Neuron (in vitro differentiated cells): ENCODE measurements around the gene BPIFA1.

ENCODE experiments used
- H2AFZ ChIP-seq: one replicate; pipeline ENCODE4 v1.6.1; 2013; ENCODE audit warnings: low read depth, mild to moderate bottlenecking, inconsistent platforms, low read length, moderate library complexity
- H3K27me3 ChIP-seq: one replicate; pipeline ENCODE4 v1.6.1; 2013; ENCODE audit warnings: low read length; ENCODE audit not compliant: insufficient read depth
- H3K36me3 ChIP-seq: one replicate; pipeline ENCODE4 v1.6.1; 2013; ENCODE audit warnings: low read length; ENCODE audit not compliant: insufficient read depth
- H3K4me1 ChIP-seq: one replicate; pipeline ENCODE4 v1.6.1; 2013; ENCODE audit warnings: low read length; ENCODE audit not compliant: insufficient read depth
- H3K4me3 ChIP-seq: 2 replicates; pipeline ENCODE4 v1.5.1; 2013; ENCODE audit warnings: mild to moderate bottlenecking, low read length, moderate library complexity
- H3K9me3 ChIP-seq: one replicate; pipeline ENCODE4 v1.6.1; 2013; ENCODE audit warnings: low read length

BPIFA1 gene

DNA sequence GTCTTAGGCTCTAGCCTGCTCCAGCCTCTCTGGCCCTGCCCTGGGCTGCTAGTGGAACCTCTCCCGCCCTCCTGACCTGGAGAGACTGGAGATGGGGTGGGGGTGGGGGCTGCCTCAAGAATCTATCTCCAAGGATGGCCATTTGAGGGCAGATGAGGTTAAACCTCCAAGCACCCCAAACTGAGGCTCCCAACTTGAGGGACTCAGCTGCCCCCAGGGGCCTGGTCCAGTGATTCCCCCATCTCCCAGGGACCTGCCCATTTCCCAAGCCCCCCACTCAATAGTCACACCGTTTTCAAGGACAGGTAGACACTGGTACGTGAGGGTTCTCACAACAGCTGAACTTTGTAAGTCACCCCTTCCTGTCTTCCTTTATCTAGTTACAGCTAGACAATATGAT lies 40.1 kb downstream of the BPIFA1 start:
- H3K36me3 ChIP-seq = no peaks in the 10 kb centered on the region
- H3K4me3 ChIP-seq = no peak overlapping the region
- H2AFZ ChIP-seq = no peak overlapping the region
- H3K9me3 ChIP-seq = no peaks in the 10 kb centered on the region
- H3K4me1 ChIP-seq = no peaks in the 10 kb centered on the region
- peaks cover 22% of the 10 kb centered on the region for H3K27me3 ChIP-seq

DNA sequence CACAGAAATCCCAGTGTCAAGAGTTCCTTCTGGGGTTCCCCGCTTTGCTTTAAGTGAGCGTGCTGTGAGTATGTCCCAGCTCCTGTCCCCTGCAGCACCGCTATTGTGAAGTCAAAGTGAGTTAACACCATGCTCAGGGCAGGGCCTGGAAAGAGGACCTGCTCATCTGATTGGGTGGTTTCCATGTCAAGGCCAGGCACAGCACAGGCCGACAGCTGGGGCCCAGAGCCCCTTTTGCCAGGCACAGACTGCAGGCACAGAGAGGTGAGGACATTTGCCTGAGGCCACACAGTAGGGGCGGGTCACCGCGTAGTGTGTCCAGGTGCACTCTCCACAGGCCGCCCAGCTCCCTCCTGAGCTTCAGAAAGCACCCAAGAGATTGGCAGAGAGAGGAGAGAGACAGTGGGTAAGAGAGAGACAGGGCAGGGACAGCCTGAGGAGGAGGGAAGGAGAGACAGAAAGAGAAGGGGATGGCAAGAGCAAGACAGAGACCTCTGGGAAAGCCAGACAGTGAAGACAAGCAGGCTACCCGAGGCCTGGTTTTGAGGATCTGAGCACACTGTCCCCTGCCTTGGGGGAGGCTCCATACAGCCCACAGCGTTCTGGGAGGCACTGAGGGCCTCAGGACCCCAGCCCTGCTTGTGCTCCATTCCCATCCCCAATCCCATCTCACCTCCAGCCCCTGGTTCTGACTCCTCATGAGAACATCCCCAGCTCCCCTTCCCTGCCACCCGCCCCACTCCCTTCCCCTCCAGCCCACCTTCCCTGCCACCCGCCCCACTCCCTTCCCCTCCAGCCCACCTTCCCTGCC lies 40.7 kb downstream of the BPIFA1 start:
- Histone ChIP-seq H3K27me3 (peaks cover 22% of the 10 kb centered on the region), H3K4me1 (no peaks in the 10 kb centered on the region), H3K36me3 (no peaks in the 10 kb centered on the region), H3K9me3 (no peaks in the 10 kb centered on the region), H3K4me3 (no peak overlapping the region), H2AFZ (no peak overlapping the region)

DNA sequence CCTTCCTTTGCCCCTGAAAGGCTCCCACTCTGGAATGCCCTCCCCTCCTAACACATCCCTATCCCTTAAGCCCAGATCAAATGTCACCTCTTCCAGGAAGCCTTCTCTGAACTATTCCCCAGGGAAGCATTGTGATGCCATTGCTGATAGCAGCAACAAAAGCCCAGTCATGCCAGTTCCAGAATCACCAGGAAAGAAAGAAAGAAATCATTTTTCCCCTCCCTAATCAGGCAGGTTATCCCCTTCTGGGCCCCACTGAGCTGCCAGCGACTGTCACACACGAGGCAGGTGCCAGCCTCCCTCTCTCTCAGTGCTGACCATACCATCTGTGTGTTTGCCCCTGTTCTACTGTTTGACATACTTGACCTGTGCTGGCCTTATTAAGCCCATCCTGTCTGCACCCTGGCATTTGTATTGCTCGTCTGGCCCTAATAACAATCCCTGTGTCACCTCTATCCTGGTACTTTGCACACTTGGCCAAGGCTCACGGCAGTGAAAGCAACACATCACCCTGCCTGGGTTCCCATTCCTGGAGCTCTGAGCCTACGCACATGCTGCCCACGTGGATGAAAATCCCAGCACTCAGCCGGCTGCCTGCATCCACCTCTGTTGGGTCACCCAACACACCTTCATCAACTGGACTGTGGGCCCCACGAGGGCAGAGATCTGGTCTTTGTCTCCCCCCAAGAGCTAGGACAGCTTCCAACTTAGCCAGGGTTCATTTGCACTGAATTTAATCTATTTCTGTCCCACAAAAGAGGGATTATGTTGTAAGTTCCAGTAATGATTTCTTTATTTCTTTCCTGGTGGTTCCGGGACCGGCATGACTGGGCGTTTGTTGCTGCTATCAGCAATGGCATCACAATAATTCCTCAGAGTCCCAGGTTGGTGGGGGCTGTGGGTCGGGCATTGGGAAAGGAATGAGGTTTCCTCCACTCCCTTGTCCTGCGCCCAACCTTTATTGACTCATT lies 42.0 kb downstream of the BPIFA1 start:
- Histone ChIP-seq H3K9me3 (no peaks in the 10 kb centered on the region), H3K27me3 (peaks cover 22% of the 10 kb centered on the region), H2AFZ (no peak overlapping the region), H3K4me1 (no peaks in the 10 kb centered on the region), H3K4me3 (no peak overlapping the region), H3K36me3 (no peaks in the 10 kb centered on the region)

DNA sequence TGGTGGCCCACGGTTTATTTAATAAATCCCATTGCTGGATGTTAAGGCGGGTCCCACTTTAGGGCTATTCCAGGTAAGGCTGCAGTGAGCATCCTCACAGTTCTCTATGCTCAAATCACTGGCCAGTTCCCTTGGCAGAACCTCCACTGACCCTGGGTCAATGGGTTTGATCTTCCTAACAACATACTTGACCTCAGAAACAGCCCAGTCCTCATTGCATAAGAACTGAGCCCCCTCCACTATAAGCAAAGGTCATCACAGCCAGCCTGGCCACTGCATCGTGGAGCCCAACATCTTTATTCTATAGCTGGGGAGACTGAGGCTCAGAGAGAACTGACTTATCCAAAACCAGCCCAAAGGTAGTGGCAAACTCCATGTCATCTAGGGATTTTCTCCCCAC lies 42.9 kb downstream of the BPIFA1 start:
- Histone ChIP-seq H3K27me3 (peaks cover 19% of the 10 kb centered on the region), H3K4me3 (no peak overlapping the region), H3K36me3 (no peaks in the 10 kb centered on the region), H2AFZ (no peak overlapping the region), H3K9me3 (no peaks in the 10 kb centered on the region), H3K4me1 (no peaks in the 10 kb centered on the region)

DNA sequence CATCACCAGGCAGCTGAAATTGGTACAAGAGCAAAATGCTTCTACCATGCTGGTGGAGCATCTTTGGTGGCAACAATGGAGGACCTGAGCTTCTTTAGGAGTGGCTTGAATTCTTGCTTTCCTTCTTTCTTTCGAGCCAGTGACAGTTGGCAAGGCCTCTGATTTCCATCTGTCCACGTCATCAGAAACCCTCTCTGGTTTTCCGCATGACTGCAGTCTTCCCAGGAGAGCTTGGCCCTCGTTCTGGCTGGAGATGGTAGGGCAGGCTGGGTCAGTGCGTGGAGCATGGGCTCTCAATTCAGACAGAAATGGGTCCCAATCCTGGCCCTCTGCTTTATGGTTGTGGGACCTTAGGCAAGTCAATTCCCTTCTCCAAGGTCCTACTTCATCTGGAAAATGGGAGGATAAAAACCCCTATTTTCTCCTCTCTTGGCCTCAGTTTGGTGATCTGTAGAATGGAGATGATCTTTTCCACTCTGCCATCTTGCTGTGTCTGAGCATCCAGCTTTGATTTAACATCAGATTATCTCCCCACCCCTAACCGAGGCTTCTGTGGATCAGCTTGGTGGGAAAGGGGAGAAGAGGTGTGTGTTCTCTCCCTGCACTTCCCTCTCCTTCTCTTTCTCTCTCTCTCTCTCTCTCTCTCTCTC lies 43.6 kb downstream of the BPIFA1 start:
- Histone ChIP-seq H3K36me3 (no peaks in the 10 kb centered on the region), H3K27me3 (peaks cover 17% of the 10 kb centered on the region), H3K4me3 (no peak overlapping the region), H3K4me1 (no peaks in the 10 kb centered on the region), H2AFZ (no peak overlapping the region), H3K9me3 (no peaks in the 10 kb centered on the region)

DNA sequence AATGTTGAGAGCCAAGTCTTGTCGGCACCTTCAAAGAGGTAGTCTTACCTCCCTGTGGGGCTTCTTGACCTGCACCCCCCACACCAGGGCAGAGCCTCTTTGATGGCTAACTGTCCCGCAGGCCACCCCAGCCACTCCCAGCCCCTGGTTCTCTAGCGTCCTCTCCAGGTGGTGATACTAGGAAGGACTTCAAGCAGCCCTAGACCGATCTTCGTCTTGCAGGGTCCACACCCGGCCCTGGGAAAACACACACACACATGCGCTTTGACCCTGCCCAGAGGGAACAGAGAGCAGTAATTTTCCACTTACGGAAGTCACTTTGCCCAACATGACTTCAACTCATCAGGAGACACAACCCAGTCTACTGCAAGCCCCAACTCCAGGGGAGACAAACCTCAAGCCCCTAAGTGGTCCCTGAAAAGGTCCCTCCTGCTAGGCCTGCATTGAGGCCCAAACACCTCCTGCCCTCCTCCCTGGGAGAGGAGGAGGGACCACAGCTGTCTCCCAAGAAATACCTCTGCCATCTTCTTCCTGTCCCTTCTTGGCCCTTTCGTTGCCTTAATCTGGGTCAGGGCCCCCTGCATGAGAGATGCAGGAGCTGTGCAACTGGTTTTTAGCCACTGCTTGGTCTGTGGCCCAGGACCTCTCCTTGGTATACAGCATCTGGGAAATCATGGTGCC lies 44.3 kb downstream of the BPIFA1 start:
- Histone ChIP-seq H3K36me3 (no peaks in the 10 kb centered on the region), H3K4me1 (no peaks in the 10 kb centered on the region), H2AFZ (no peak overlapping the region), H3K27me3 (peaks cover 17% of the 10 kb centered on the region), H3K9me3 (no peaks in the 10 kb centered on the region), H3K4me3 (no peak overlapping the region)

DNA sequence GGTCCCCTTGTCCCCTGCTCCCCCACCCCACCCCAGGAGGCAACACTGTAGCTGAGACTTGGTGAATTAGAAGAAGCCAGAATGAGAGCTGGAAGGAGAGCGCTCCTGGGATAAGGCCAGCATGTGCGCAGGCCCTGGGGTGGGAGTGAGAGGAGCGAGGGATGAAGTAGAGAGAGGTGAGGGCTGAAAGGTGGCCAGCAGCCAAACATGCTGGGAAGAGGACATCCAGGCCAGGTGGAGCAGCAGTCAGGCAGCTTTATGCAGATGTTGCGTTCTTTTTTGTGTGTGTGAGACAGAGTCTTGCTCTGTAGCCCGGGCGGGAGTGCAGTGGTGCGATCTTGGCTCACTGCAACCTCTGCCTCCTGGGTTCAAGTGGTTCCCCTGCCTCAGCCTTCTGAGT lies 45.0 kb downstream of the BPIFA1 start:
- H3K4me1 ChIP-seq = no peaks in the 10 kb centered on the region
- H3K4me3 ChIP-seq = no peak overlapping the region
- H2AFZ ChIP-seq = no peak overlapping the region
- H3K36me3 ChIP-seq = no peaks in the 10 kb centered on the region
- H3K9me3 ChIP-seq = no peaks in the 10 kb centered on the region
- H3K27me3 ChIP-seq = peaks cover 17% of the 10 kb centered on the region

DNA sequence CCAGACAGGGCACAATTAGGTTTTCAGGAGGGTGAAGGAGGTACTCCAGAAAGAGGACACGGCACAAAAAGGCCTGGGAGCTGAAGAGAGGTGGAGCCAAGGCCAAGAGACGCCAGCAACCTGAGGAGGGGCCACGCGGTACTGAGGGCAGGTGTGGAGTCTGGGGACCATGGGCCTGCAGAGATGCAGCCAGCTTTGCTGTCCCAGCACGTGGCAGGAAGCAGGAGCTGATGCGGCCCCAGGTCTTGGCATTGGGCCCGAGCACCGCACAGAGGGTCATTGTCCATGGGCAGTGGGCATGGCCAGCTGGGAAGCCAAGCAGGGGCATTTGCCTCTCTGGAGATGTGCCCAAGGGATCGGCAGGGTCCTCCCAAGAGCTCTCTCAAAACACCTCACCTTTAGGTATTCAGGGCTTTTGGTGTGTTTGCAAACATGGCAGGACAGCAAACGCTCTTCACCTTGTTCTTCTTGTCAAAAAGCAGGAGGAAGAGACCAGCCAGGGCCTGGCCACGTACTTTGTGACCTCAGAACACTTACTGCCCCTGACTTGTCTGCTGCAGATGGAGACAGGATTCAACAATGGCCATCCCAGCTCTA lies 45.9 kb downstream of the BPIFA1 start:
- H3K9me3 ChIP-seq = no peaks in the 10 kb centered on the region
- H3K4me3 ChIP-seq = no peak overlapping the region
- no peaks in the 10 kb centered on the region for H3K4me1 ChIP-seq
- peaks cover 10% of the 10 kb centered on the region for H3K27me3 ChIP-seq
- H2AFZ ChIP-seq = no peak overlapping the region
- H3K36me3 ChIP-seq = no peaks in the 10 kb centered on the region

DNA sequence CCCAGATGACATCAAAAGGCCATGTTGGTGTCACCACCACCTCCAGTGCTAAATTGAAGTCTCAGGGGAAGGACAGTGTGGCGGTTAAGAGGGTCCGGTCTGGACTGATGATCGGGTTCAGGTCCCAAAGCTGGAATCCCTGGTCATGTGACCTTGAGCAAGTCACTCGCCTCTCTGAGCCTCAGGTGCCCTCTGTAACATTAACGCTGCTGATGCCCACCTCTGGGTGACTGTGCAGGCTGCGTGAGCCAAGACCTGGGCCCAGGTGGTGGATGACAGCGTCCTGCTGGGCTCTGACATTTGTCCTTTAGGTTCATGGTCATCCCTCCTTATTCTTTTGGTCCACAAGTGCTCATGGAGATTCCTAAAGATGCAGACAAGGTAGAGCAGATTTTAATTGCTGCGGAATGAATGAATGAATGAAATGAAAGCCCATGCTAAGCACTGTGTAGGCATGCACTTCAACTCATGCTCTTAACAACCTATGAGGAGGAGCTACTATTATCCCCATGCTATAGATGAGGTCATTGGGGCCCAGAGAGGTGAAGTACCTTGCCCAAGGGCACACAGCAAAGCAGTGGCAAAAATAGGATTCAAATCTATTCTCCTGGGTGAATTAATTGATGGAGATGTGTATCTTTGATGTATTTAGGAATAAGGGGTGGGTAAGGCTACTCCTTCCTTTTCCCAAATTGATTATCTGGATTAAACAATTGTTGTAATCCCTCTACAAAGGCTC lies 46.6 kb downstream of the BPIFA1 start:
- Histone ChIP-seq H3K27me3 (peaks cover 15% of the 10 kb centered on the region), H3K9me3 (no peaks in the 10 kb centered on the region), H3K36me3 (no peaks in the 10 kb centered on the region), H2AFZ (no peak overlapping the region), H3K4me3 (no peak overlapping the region), H3K4me1 (no peaks in the 10 kb centered on the region)

DNA sequence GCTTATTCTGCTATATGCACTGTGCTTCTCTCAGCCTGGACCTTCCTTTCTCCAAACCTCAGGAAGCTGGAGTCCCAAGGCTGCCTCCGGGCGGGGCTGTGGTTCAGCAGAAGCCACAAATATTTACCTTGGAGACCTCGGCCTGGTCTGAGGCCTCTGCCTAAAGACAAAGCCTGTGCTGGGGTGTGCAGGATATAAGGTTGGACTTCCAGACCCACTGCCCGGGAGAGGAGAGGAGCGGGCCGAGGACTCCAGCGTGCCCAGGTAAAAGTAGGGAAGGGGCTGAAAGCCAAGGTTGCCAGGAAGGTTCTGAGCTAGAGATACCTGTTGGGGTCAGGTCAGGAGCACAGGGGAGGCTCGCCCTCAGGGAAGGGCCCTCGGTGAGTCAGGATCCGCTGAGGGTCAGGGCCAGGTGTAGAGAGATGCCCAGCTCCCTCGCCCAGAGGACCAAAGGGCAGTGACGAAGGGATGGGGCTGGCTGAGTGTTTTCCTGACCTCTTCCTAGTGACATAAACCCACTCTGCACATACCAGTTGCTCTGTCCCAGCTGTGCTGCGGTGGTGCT lies 47.3 kb downstream of the BPIFA1 start, which contains the start of gene BPIFB1:
Gene BPIFB1, plus strand, starts transcription at position 224 of the 565 bp plus-strand sequence. CDS start 2,860 bp downstream, outside the sequence.
- Histone ChIP-seq H3K4me3 (no peak within 1 kb of the TSS), H3K9me3 (no peaks in the 10 kb centered on the region), H3K4me1 (no peaks in the 10 kb centered on the region), H3K27me3 (peaks cover 16% of the 10 kb centered on the region), H2AFZ (no peak within 1 kb of the TSS), H3K36me3 (no peaks in the 10 kb centered on the region)

DNA sequence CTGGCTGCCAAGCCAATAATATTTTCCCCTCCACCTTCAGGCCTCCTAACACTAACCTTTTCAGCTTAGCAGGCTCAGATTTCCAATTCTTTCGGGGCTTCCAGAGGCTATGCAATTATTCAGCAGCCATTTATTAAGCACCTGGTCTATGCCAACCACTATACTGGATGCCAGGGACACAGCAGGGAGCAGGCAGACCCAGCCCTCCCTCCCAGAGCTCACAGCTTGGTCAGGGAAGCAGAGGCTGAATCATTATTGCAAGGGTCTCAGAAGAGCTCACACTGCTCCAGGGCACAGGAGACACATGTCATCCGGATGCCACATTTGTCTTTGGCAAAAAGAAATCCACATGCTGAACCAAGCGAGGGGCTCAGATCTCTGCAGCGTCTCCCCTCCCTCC lies 48.5 kb downstream of the BPIFA1 start:
- no peaks in the 10 kb centered on the region for H3K9me3 ChIP-seq
- no peaks in the 10 kb centered on the region for H3K4me1 ChIP-seq
- no peak overlapping the region for H3K4me3 ChIP-seq
- no peak overlapping the region for H2AFZ ChIP-seq
- peaks cover 15% of the 10 kb centered on the region for H3K27me3 ChIP-seq
- H3K36me3 ChIP-seq = no peaks in the 10 kb centered on the region
